A172 (cell line): ENCODE results near the gene GPRIN1. TPM values are rescaled to one million over a fixed set of nuclear protein-coding genes. Genes with fewer than 3 reads are reported as not detected.
"Not testable (repeated sequence)": the region's sequence is repeated elsewhere in the genome, so short reads cannot be mapped to it uniquely, and the experiment has no call there.

Experiments used
- DNase-seq: peaks from one replicate; pipeline ENCODE4 v3.0.0-alpha.2; 2015; ENCODE audit warnings: low spot score
- total RNA-seq: library from RNA; depleted of rRNA; stranded (reverse); fragments of >200 nt; shearing (Covaris generic); gene quantifications from 2 replicates; pipeline ENCODE4 v1.2.3, GENCODE V29; 2014

Gene GPRIN1
- total RNA-seq, 1 experiment from 2014 or later, result 24.6 TPM

- DNase-seq, result no peak
These were observed 15.0 kb upstream of the GPRIN1 start for GRCh38 chr5:176624938-176625337.

- no peak for DNase-seq
These were observed 14.2 kb upstream of the GPRIN1 start for GRCh38 chr5:176624142-176624541.

- peak; percentile 46 for DNase-seq
These were observed 11.7 kb upstream of the GPRIN1 start for GRCh38 chr5:176621661-176622079.

GRCh38 chr5:176620333-176620981, 10.5 kb upstream of the GPRIN1 start:
- DNase-seq, result no peak

- no peak for DNase-seq
These were observed 9.8 kb upstream of the GPRIN1 start for GRCh38 chr5:176619569-176620332.

GRCh38 chr5:176619203-176619568, 9.2 kb upstream of the GPRIN1 start:
- DNase-seq, result peak; percentile 60

GRCh38 chr5:176618783-176619182, 8.8 kb upstream of the GPRIN1 start:
- no peak for DNase-seq

GRCh38 chr5:176616511-176616910, 6.6 kb upstream of the GPRIN1 start:
- no peak for DNase-seq

GRCh38 chr5:176614805-176615478, 5.0 kb upstream of the GPRIN1 start:
- peak; percentile 79 for DNase-seq

GRCh38 chr5:176612855-176613254, 2.9 kb upstream of the GPRIN1 start:
- DNase-seq, result no peak

- DNase-seq, result no peak
These were observed 2.1 kb upstream of the GPRIN1 start for GRCh38 chr5:176612008-176612407.

- DNase-seq, result peak; percentile 87
These were observed 1.5 kb upstream of the GPRIN1 start for GRCh38 chr5:176611435-176611834.

GRCh38 chr5:176610435-176610773, 448 bp upstream of the GPRIN1 start:
- no peak for DNase-seq

- DNase-seq, result no peak
These were observed 826 bp downstream of the GPRIN1 start for GRCh38 chr5:176608937-176609723.

GRCh38 chr5:176608142-176608705, 1.7 kb downstream of the GPRIN1 start:
- DNase-seq, result no peak

GRCh38 chr5:176606875-176607274, 3.1 kb downstream of the GPRIN1 start:
- DNase-seq, result no peak

GRCh38 chr5:176606032-176606431, 3.9 kb downstream of the GPRIN1 start:
- DNase-seq, result no peak

GRCh38 chr5:176603091-176603490, 6.9 kb downstream of the GPRIN1 start:
- no peak for DNase-seq

GRCh38 chr5:176601901-176602482, 8.0 kb downstream of the GPRIN1 start:
- DNase-seq, result no peak

- not testable (repeated sequence) for DNase-seq
These were observed 10.1 kb downstream of the GPRIN1 start for GRCh38 chr5:176599749-176600430.
